DLD1 (cell line): ENCODE data around the gene CEP55.

Source experiments
- in situ Hi-C: cut with HindIII; loops from 2 replicates; pipeline ENCODE4 v1.10.0; 2017; ENCODE audit warnings: low sequenced_read_pairs

Gene CEP55

DNA sequence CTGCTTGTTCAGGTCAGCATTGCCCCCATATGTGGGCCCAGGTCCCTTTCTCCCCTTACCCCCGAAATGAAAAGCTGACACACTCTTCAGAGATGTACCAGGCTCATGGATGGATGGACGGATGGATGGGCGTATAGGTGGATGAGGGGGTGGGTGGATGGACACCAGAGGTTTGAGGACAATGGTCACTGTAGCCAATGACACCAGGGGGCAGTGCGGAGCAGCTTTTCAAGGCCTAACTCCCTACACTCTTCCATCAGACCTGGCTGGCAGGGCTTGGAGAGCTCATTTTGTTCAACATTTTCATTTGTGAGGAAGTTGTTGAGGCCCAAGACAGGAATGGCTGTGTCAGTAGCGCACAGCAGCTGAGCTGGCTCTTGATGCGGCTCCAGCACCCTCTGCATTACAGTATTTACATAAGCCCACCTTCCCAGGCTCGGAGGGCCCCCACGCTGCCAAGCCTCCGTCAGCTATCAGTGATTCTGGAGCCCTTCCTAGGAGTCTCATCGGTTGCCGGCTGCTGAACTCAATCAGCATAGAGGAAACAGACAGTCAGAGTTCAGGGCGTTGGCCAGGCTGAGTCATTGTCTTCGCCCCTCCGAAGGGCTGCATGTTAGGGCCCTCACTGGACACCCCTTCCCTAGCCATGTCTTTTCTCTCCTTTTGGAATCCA is 58.5 kb downstream of the CEP55 start:
- in situ Hi-C loops: no loop called here

DNA sequence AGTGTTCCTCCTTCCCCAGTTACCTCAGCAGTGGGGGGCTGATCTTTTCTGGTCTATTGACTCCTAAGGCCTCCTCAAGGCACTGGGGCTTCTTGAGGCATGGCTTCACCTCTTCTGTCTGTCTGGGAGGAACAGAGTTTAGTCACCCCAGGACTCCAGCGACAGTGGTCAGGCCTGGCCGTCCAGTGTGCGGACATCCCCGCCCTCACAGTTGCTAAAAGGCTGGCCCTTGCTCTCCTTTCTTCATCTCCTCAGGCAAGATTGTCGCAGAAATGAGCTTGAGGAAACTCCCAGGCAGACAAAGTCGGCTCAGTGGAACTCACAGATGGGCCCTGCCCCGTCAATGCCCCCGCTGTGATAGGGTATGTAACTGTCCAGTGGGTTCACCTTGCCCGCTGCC is 63.1 kb downstream of the CEP55 start:
- in situ Hi-C loops: no loop called here

DNA sequence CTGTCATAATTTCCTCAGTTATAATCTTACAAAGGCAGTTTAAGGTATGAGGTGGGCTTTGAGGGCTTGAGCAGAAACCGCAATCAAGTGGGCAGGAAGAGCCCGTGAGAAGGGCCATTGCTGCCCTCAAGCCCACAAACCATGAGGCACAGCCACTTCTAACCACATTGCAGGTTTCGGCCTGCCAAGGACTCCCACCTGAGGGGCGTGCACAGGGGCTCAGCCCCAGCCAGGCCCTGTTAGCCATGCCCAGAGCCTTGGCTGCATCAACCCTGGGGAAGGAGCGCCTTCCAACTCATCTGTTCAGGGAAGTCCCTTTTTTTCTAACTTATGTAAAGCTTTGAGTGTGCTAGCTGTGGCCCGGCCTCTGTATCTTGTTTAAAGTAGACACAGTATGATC is 64.1 kb downstream of the CEP55 start:
- in situ Hi-C loops: no loop called here

DNA sequence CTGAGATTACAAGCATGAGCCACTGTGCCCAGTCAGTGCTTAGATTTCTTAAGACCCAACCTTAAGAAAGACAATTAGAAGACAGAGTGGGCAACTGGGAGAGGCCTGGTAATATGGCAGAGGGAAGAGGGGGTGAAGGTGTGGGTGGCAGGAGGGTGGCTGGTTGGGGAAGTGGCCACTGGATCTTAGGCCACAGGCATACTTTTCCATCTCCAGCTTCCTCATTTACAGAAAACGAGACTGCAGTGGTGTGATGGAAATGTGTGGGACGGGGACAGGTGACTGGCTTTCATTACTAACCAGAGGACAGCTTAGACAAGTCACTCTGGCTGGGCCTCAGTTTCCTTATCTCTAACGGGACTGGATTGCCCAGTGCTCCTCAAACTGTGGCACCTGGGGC is 69.0 kb downstream of the CEP55 start:
- in situ Hi-C loops: no loop called here

DNA sequence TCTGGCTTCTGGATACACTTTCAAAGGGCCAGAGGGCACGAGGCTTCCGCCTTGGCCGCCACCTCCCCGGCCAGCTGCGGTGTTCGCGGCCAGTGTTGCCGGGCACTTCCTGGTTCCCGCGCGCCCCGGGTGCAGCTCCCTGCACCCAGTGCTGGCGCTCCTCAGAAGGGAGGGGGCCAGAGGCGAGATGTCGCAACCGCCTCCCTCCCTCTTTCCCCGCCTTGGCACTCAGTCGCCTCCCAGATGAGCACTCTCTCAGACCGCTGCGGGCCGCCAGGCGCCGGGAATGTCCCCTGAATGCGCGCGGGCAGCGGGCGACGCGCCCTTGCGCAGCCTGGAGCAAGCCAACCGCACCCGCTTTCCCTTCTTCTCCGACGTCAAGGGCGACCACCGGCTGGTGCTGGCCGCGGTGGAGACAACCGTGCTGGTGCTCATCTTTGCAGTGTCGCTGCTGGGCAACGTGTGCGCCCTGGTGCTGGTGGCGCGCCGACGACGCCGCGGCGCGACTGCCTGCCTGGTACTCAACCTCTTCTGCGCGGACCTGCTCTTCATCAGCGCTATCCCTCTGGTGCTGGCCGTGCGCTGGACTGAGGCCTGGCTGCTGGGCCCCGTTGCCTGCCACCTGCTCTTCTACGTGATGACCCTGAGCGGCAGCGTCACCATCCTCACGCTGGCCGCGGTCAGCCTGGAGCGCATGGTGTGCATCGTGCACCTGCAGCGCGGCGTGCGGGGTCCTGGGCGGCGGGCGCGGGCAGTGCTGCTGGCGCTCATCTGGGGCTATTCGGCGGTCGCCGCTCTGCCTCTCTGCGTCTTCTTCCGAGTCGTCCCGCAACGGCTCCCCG is 70.2 kb downstream of the CEP55 start, which contains the start of gene FFAR4:
TSS of gene FFAR4 (plus strand) at position 231 of the 842 bp plus-strand sequence. CDS start at position 287, 56 bp downstream.
- in situ Hi-C loops: no loop called here

DNA sequence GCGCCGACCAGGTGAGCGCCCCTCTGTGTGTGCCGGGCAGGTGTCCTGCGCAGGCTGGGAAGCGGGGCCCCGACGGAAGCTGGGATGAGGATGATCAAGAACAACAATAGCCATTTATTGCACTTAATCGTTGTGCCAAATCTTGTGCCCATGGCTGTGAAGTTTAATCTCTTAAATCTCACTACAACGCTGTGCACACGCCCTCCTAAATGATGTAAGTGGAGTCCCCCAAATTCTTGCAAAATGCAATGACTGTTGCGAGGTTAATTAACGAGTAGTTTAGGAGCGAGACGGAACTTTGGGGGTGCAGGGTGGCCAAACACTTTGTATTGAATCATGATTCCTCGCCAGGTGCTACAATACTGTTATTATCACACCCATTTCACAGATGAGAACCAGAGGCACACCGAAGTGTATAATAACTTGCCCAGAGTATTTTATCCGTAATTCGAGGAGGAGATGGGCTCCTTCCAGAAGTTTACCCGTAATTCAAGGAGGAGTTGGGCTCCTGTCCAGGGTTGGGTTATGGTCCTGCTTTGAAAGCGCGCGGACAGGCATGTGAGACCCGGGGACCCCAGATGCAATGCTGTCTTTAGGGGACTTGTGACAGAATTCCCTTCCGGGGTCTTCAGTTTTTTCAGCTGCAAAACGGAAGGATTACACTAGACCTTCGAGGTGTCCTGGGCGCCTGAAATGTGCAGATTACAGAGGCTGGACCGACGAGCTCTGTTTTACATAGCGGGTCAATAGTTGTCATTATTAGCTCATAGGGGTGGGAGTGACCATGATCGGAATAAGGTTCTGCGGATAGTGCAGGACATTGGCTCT is 71.1 kb downstream of the CEP55 start:
- in situ Hi-C loops: no loop called here

DNA sequence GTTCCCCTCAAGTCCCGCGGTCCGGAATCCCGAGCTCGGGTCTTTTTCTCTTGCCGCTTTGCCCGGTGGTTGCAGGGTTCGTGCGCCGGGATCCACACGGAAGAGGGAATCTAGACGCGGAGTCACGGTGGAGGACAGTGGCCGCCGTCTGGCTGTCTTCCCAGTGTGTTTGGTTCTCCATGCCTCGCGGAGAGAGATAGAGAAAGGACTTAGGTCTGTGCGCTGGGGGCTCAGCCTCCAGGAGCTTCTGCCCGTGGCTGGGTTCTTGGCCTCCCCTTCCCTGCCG is 71.6 kb downstream of the CEP55 start:
- in situ Hi-C loops: no loop called here

DNA sequence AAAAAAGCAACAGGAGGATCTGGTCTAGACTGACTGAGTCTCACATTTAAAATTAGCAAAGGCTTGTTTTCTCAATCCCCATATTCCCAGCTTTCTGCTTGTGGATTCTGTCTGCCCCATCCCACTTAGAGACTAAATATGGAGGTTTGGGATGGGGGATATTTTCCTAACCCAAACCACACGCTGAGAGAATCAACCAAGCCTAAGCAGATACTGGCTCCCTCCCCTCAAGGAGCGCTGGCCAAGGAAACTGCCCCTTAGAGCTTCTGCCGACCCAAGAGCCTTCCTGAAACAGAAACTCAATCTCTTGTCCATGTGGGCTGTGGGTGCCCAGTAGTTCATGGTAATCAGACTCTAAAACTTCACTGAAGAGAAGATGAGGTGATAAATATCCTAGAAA is 74.0 kb downstream of the CEP55 start:
- in situ Hi-C loops: loop anchor here (5.0 kb wide), 1 partner anchor 62 kb away; no protein-coding TSS in a partner anchor

DNA sequence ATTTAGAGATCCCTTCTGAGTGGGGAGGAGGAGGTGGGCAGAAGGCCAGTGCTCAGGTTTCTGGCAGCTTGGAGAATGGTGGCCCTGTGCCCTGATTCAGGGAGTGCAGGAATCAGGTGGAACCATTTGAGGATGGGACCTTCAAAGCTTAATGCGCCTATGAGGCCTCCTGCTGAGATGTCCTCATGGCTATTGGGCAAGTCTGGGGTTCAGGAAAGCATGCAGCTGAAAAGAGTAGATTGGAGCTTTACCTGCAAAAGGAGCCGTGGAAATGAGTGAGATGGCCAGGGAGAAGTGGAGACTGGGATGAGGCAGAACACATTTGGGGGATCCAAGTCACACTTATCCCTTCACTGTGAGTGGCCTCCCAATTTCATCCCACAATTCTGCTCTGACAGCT is 76.2 kb downstream of the CEP55 start:
- in situ Hi-C loops: loop anchor here (5.0 kb wide), 1 partner anchor 60 kb away; no protein-coding TSS in a partner anchor

DNA sequence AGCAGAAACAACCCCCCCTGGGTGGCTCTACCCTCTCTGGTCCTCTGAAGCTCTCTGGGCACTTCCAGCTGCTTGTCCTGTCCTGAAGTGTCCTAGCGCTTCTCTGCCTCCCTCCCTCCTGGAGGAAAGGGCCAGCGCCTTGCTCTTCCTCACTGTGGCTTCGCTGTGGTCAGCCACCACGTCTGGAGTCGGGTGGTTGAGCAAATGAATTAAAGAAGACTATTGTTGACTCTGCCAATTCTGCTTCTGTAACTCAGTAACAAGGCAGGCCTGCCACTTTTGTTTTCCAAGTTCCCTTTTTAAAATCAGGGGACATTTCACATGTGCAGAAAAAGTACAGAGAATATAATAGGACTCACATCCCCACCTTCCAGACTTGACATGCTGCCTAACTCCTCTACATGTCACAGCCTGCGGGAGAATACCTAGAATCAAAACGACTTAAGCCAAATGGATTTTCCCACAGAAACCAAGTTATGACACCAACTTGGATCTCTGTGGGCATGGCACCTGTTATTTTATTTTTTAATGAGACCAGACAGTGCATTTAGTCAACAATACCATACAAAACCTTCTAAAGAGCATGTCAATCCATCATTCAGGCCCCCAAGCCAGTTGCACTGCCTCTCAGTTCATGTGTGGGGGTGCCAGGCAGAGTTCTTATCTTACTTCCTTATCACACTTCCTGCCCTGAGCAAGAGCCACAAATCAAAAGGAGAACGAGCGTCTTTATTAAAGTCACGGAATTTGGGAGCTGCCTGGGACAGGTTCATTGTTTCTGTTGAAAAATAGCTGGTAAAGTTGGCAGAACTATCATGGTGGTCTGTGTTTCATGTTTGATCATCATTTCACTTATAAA is 76.9 kb downstream of the CEP55 start:
- in situ Hi-C loops: loop anchor here (5.0 kb wide), 1 partner anchor 59 kb away; no protein-coding TSS in a partner anchor

DNA sequence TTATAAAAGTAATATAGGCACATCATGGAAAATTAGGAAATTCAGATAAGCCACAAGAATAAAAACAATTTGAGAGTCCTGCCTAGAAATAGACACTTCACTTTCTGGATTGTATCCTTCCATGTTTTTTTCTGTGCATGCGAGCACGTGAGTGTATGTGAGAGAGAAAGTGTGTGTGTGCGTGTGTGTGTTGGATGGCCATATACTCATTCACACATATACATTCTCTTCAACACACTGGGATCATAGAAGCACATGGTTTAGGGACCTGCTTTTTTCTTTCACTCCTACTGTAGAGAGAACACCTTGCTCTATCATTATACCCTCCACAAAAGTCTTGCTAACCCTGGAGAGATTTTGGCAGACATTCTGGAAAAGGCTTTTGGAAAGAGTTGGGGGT is 77.5 kb downstream of the CEP55 start:
- in situ Hi-C loops: loop anchor here (5.0 kb wide), 1 partner anchor 58 kb away; no protein-coding TSS in a partner anchor

DNA sequence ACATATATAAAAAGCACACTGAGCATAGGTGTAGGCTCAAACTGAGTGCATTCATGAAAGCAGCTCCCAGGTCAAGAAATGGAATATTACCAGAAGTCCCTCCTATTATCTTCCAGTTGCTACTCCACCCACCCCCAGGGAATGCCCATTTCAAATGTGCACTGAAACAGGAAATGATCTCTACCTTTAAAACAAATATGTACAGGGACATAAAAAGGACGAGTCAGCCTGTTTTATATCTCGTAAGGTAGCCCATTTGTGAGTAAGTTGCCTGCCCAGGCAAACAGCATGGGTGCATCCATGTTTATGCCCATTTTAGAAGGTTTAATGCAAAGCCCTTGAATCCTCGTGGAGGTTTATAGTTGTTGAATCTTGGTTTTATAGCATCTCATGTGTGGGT is 80.5 kb downstream of the CEP55 start:
- in situ Hi-C loops: no loop called here

DNA sequence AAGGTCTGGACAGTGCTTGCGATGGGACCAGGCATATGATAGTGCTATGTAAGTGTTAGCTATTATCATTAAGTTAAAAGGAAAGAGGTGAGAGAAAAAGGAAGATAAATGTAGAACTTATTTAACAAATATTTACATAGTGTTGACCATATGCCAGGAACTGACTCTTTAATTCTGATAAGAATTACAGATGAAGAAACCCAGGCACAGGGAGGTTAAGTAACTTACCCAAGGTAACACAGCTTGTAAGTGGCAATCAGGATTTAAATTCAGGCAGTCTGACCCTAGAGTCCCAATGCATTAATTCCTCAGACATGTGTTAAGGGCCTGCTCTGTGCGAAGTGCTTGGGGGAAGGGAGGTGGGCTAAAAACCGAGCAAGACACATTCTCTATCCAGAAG is 81.2 kb downstream of the CEP55 start:
- in situ Hi-C loops: no loop called here
